SKM-1 treated with dmso at 0.1 percent for 144 hours (cell line): Measurements from ENCODE around the gene KRTAP17-1.

Experiments
- DNase-seq: peaks from one replicate; lab custom pipeline; 2025; ENCODE audit not compliant: unreplicated experiment; lab: John Stamatoyannopoulos, UW

The KRTAP17-1 gene

GRCh38 chr17:41333098-41333497 lies 17.6 kb upstream of the KRTAP17-1 start:
- no peak for DNase-seq

DNA sequence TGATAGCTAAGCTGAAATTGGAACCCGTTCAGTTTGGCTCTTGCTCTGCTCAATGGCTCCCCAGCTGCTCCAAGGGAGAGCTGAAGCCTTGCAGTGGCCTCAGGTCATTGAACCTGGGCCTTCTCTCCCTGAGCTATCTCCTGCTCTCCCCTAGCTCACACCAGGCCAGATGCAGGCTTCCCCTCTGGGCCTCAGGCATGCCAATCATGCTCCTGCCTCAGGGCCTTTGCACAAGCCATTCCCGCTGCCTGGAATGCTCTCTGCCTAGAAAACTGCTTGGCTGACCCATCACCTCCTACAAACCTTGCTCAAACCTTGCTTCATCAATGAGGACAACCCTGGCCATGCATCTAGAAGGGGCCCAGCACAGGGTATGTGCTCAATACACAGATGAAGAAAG lies 16.7 kb upstream of the KRTAP17-1 start:
- DNase-seq, result no peak

DNA sequence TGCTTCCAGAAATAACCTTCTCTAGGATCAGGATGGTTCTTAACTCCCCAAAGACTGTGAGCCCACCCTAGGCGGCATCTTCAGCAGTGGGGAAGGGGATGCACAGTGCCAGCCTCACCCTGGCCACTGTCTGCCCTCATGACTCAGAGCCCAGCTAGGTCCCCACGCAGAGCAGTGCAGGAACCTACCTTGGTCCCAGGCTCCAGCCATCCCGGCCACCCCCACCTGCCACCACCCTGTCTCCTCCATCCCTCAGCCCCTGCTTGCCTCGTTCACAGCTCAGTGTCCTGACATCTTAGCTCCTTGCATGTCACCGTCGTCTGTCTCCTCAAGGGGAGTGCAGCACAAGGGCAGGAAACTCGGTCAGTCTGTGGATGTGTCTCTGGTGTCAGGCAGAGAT lies 16.1 kb upstream of the KRTAP17-1 start:
- DNase-seq, result no peak

DNA sequence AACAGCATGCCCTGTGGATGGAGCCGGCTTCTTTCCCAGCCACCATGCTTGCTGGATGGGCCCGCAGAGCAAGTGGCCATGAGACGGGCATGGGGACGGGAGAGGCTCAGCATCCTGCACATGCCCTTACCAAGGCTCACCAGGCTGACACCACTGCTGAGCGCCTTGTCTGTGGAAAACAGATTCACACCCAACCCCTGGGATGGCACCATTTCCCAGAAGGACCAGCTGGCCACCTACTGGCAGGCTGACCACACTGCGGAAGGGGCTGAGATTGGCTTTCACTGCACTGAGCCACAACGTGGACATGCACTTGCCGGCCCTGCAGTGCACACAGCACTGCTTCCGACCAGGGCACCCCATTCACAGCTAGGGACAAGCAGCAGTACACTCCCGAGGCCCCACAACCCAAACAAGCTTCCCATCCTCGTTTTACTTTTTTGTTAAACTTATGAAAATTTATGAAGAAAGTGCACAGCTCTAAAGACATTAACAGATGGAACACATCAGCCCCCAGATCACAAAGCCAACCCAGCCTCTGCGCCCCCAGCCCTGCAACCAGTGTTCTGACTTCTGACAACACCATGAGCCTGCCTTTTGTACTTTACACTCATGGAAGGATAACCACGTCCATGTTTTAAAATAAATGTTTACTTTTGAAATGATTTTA lies 13.9 kb upstream of the KRTAP17-1 start:
- DNase-seq, result no peak

DNA sequence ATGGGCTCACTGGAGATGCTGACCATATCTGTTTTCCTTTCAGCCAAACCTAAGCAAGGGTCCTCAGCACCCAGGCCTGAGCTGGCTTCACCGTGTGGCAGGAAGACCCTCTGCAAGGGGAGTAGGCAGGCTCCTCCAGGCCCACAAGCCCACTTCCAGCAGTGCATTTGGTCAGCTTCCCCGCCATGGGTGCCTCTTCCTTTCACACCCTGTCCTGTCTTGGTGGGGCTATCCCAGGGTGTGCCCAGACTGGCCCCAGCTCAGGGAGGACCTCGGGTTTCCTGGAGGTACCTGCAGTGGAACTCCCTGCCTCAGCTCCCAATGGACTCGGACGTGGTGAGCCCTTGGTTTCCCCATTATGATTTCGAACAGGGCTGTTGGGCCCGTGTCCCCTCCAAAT lies 12.7 kb upstream of the KRTAP17-1 start:
- no peak for DNase-seq

DNA sequence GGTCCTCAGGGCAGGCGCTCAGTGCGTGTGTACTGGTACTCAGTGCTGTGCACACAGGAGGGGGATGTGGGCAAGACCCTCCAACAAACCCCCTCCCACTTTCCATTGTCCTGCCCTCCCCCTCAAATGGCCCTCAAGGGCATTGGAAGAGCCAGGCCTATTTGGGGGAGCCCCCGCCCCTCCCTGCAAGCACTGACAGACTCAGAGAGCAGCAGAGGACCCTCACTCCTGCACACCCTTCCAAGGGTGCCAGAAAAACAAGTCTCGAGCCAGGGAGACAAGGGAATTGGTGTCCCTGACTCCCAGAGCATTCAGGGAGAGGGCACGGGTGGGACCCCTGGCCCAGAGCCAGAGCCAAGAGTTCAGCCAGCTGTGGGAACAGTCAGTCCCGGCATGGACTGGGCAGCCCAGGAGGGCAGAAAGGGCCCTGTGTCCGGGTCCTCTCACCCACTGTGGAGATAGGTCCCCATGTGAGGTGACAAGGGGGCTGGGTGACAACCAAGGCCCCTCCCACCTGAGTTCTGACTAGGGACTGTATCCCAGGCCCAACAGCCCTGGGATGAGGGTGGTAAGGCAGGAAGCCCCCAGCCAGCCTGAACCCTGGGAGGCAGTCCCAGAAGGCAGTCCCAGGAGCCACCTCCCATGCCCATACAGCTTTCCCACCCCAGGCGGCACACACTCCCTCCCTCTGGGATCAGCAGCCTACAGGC lies 12.1 kb upstream of the KRTAP17-1 start:
- DNase-seq, result no peak

DNA sequence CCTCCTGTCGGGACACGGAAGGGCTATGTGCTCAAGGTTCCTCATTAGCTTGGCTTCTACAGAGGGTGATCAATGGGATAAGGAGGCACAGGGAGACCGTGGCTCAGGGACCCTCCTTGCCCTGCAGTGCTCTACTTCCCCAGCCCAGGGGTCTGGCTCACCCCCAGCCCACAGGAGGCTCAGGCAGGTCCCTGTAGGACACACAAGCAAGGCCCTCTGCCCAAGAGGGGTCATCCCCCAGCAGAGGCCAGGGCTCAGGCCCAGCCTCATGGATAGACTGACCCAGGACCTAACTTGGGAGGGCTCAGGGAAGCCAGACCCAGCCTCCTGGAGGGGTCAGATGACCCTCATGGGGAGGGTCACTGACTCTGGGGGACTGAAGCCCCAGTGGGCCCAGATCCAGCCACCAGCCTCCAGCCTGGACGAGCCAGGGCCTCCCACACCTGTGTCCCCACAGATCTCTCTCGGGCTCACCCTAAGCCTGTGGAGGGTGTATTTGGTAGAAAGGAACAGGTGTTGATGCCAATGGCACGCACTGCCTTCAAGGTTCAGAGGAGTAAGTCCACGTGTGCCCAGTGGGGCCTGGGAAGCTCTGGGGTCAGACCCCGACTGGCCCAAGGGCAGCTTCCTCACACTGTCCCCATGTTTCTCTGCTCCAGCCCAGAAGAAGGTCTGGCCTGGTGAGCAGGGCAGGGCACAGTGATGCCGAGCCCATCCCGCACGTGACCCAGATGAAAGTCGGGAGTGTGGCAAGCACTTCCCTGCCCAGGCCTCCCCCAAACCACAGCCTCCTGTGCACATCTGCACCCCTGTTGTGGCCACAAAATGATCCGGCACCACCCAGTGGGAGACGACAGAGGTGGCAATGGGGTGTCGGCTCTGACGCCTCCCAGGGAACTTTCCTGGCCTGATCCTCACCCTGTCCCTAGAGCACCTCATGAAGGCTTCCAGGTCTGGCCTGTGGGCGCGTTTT lies 10.9 kb upstream of the KRTAP17-1 start:
- DNase-seq, result no peak

- no peak for DNase-seq
Observed at GRCh38 chr17:41325611-41326010, 10.1 kb upstream of the KRTAP17-1 start.

DNA sequence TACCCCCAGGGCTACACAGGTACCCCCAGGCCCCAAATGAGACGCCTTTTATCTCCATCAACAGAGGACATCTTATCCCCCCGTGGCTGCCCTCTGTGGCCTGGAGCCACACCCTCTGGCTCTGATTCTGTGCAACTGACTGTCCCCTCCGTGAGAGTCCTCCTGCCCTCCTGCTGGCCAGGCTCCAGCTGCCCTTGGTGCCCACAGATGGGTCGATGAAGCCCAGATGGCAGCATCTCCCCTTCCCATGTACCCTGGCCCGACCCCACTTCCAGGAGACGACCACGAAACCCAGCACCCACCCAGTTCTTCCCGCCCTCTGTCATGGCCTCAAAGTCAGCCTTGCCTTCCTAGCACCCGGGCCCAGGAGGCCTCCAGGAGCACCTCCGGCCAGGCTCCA lies 9.6 kb upstream of the KRTAP17-1 start:
- no peak for DNase-seq

DNA sequence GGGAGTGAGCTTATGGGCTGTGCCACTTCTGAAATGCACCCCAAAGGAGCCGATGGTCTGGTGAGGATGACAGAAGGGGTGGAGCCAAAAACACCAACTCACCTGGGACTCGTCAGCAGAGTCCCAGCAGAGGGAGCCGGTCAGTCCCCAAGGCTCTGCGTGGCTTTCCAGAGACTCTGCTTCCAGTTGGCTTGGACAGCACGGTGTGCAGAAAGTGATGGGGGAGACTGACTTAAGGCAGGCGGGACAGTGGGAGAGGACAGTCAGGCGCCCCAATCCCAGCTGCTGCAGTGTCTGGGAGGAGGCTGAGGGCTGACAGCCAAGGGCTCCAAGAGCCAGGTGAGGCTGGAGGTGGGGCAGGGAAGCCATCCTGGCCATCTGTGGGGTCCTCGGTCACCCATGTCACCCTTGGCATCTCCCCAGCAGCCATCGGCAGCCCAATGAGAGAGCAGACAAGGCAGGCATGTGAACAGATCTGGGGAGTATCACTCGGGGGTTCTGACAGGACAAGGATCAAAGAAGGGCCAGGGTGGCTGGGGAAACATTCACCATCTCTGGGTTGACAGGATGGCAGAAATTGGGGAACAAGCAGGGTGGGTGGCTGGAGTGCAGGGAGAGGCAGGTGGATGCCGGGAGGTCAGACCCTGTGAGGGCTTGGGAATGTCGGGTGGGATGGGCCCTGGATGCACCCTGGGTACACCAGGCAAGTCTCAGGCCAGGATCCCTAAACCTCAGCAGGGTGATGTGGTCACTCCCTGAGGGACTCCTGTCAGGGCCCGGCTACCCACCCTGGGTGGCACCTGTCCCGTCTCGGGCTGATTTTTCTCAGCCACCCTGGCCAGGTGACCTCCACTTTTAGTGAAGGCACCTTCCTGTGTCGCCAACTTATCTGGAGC lies 8.9 kb upstream of the KRTAP17-1 start:
- no peak for DNase-seq

GRCh38 chr17:41322903-41323895 lies 7.7 kb upstream of the KRTAP17-1 start:
- no peak for DNase-seq

GRCh38 chr17:41322094-41322902 lies 6.8 kb upstream of the KRTAP17-1 start:
- DNase-seq, result no peak

DNA sequence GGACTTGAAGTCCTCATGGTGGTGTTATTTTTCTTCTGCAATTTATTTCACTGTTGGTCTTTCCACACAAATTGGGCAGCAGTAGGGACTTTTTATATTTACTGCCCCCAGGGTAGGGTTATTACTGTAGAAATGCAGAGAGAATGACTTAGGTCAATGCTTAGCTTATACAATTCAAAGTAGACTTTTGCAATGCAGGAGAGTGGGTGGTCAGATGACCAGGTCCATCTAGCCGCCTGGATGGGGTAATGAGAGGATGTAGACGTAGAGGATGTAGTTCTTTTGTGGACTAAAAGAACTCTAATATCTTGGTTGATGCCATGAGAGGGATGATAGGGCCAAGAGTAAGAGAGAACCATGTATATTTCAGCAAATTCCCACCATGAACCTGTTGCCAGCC lies 2.7 kb upstream of the KRTAP17-1 start:
- no peak for DNase-seq

- DNase-seq, result no peak
Observed at GRCh38 chr17:41315814-41316445, 420 bp upstream of the KRTAP17-1 start.

GRCh38 chr17:41311111-41311510 lies 4.4 kb downstream of the KRTAP17-1 start:
- DNase-seq, result no peak

- DNase-seq, result no peak
Observed at GRCh38 chr17:41308918-41309359, 6.6 kb downstream of the KRTAP17-1 start, which contains the start of gene KRTAP16-1. Gene KRTAP16-1, minus strand, starts transcription at chr17:41309309. Its CDS starts 56 bp downstream, at chr17:41309253.

GRCh38 chr17:41308251-41308917 lies 7.1 kb downstream of the KRTAP17-1 start:
- DNase-seq, result no peak
